Measurements from ENCODE around the gene BANF2.

- TF ChIP-seq HDGF (IDR thresholded peaks at IDR 0.05; ENCODE audit: borderline replicate concordance) (no peak), FOXM1 (IDR thresholded peaks at IDR 0.05; ENCODE audit: borderline replicate concordance) (no peak), SUZ12 (IDR thresholded peaks at IDR 0.05) (no peak), PKNOX1 (IDR thresholded peaks at IDR 0.05) (no peak), NFRKB (IDR thresholded peaks at IDR 0.05) (no peak), SP1 (IDR thresholded peaks at IDR 0.05) (no peak), TARDBP (IDR thresholded peaks at IDR 0.05) (no peak), BHLHE40 (IDR thresholded peaks at IDR 0.05; ENCODE audit: borderline replicate concordance) (no peak), FOXA1 (IDR thresholded peaks at IDR 0.05) (no peak), ELF4 (IDR thresholded peaks at IDR 0.05) (no peak), ARNT (IDR thresholded peaks at IDR 0.05) (no peak), FOXK2 (IDR thresholded peaks at IDR 0.05) (no peak), CTBP1 (IDR thresholded peaks at IDR 0.05; ENCODE audit: borderline replicate concordance) (no peak), LEF1 (IDR thresholded peaks at IDR 0.05; ENCODE audit: borderline replicate concordance) (no peak)
These were observed 9.1 kb downstream of the BANF2 start for GRCh38 chr20:17708675-17709360.
